Measurements from ENCODE around the gene BCR.

Gene BCR

DNA sequence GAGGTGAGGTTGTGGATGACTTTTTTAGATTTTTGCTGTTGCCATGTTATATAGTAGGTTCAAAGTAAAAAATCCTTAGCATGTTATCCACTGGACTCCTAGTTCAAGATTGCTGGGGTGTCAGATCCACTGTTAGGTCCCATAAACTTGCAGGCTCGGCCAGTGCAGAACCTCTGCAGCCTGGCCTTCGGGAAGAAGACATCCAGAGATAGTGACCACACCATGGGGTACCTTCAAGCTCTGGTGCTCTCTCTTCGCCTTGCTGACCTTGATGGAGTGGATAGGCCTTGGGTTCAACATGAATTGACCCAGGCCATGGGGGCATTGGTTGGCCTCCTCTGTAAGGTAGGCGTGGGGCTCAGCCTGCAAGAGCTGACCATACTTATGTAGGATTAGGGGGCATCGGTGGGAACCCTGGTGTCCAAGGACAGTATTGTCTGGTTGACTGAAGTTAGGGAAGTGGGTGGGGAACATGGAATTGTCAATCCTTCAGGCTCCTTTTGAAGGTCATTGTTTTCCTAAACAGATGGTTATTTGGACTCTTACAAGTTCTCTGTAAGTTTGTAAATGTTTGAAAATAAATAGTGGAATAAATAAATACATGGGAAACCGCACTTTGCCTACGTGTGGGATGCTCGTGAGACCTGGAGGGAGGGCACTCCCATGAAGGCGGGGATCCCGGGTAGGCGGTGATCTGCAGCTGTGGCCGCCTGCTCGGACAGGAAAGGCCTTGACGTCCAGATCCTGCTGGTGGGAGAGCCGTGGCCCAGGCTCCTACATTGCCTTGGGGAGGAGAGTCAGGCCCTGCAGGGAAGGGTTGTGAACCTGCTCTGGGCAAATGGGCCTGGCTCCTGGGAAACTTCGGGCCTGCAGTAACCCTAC lies 37.1 kb downstream of the BCR start:
- DNase-seq (ENCODE audit: low read depth in 2 of 2) = no peak

DNA sequence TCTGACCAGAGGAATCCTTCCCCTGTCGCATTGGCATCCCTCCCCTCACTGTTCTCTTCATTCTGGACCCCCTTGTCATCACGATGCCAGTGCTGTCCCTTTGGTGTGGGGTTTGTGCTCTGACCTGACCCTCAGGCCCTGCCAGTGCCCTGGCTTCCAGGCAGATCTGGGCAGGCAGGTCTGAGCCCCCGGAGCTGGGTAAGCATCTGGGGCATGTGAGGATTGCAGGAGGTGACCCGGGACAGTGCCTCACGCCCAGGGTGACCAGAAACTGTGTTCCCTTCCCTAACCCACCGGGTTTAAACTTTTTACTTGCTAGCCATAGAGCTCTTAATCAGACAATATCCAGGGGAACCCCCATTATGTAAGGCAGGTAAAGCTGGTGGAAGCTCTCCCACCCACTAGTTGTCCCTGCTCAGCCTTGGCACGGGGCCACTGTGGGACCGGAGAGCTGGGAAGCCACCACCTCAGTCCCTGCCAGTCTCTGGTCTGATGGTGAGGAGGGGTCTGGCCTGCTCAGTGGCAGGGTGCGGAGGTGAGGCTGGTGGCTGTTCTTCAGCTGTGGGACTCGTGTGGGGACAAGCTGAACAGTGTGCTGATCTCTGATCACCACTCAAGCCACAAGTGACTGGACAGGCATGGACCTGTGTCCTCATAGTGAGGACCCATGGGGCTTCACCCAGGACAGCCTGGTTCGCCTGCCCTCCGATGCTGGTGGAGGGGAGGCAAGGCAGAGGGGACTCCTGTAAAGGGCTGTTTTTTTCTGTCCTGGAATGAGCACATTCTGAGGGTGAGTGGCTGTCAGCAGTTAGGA lies 38.0 kb downstream of the BCR start:
- DNase-seq (ENCODE audit: low read depth in 2 of 2) = no peak

DNA sequence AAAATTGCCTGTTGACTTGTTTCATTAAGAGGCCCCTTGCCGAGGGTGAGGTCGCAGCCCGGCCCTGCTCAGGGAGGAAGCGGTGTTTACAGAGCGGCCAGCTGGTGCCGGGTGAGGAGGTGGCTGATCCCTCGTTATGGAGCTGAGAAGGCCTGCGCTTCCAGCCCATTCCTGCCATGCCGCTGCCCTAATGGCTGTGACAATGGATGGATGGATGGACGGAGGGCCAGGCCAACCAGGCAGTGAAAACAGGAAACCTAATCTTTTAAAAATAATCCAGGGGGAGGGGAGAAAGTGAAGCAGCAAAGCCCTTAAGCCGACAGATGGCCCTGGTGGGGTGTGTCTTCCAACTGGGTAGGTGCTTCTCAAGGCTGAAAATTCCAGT lies 38.5 kb downstream of the BCR start:
- DNase-seq (ENCODE audit: low read depth in 2 of 2) = no peak

DNA sequence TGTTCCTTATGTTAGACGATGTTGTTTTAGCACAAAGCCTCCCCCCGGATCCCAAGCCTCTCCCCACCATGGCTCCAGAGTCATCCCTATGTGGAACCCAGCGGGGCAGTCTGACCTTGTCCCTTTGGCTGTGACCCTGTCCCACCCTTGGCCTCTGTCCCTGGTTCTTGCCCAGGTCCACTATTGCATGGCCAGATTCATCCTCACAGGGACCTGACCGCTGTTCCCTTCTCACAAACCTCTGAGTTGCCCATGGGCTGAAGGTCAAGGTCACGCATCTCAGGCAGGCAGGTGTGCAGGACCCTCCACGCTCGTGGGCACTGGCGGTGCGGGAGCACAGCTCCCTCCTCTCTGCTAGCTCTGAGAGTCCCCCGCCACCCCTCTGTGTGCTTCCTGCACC lies 39.0 kb downstream of the BCR start:
- no peak for DNase-seq (ENCODE audit: low read depth in 2 of 2)

DNA sequence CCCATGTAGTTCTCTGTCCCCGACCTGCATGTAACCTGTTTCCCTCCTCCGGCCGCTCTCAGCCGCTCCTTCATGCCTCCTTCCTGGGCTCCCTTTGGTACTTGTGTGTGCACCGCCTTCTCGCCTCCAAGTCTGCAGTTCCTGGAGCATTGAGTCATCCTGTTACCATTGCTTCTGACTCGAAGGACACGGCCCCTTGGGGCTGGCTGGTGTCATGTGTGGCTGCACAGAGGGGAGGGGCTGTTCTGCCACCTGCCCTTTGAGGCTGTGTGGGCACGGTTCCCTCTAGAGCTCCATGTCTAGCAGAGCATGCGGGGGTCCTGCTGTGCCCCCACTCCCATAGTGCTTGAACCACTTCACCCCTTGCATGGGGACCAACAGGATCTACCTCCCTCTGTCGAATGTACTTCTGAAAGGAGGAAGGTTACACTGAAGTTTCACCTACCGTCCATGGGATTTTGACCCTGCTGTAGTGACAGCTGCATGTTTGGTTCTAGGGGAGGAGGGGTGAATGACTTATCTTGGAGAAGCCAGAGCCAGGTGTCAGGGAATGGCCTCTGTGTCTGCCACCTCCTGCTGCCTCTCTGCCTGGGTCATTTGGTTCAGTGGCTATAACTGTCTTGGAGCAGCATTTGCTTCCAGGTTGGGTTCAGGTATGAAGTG lies 39.6 kb downstream of the BCR start:
- no peak for DNase-seq (ENCODE audit: low read depth in 2 of 2)

DNA sequence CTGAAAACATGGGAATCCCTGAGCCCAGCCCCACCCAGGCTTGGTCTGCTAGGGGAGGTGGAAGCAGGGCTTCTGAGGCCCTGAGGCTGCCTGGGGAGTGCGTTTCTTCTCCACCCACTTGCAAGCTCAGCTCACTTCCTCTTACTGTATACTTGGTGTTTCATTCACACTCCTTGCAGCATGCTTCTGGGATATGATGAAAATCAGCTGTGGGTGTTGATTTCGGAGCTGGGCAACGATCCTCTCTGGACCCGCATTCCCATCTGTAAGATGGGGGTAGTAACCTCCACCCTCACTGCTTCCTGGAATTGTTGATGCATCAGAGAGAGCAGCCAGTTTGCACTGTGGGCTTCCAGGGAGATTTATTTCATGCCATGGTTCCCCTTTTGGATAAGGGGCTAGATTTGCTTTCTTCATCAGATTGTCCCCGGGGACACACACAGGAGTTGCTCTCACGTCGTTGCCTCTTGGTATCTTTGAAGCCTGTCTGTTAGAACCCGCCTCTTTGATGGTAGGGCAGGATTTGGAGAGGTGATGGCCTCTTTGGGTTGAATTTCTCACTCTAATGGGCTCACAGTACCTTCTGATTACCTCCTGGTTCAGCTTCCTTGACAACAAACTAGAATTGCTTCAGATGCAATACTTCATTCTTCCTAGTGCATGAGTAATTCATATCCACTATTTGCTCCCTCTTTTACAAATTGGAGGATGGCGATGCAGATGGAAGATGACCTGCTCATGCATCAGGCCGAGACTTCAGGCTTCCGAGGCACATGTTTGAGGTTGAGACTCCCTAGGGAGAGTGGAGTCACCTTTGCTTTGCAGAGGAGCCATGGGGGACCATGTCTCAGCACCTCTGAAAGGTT lies 40.4 kb downstream of the BCR start:
- DNase-seq (ENCODE audit: low read depth in 2 of 2) = no peak

DNA sequence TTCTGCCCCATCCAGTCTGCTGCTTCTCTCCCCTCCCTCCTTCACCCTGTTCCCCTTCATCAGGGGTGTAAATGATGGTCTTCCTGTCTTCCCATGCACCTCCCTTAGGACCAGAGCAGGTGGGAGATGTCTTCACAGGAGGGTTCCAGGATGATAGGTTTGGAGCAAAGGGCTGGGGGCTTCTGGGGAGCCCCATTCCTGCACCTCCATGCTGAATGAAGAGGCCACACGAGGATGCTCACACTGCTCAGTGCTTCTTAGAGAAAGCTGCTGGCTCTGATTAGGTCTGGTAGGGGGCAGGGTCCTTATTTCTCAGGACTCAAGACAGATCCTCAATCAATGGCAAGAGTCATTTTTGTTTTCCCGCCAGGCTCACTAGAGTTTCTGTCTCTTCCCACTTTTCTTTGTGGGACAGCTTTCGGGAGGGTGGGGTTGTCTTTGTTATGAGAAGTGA lies 41.1 kb downstream of the BCR start:
- DNase-seq (ENCODE audit: low read depth in 2 of 2) = no peak

DNA sequence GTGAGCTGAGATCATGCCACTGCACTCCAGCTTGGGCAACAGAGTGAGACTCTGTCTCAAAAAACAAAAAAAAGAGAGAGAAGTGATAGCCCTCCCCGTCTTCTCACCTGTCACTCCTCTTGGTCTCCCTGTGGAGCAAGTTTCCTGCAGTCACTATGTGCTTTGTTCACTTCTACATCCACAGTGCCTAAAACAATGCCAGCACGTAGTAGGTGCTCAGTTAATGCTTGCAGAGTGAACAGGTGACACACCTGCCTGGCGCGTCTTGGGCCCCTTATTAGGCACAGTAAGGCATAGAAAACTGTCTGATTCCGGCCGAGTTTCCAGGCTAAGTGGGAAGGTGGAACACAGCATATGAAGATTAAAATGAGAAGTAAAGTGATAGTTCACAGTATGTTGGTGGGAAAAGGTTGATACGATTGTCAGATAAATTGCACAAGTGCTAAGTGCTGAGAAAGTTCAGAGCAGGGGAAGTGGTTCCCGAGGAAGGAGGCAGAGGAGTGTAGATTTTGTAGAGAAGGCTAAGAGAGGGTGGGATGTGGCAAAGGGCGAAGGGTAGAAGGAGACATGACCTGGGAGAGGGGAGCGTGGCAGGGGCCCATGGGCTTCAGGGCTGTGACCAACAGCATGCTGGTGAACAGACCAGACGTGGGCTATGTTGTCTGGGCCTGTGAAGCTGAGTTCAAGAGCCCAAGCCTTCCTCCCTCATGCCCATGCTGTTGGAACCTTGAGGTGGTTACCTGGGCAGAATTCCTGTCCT lies 41.9 kb downstream of the BCR start:
- no peak for DNase-seq (ENCODE audit: low read depth in 2 of 2)

DNA sequence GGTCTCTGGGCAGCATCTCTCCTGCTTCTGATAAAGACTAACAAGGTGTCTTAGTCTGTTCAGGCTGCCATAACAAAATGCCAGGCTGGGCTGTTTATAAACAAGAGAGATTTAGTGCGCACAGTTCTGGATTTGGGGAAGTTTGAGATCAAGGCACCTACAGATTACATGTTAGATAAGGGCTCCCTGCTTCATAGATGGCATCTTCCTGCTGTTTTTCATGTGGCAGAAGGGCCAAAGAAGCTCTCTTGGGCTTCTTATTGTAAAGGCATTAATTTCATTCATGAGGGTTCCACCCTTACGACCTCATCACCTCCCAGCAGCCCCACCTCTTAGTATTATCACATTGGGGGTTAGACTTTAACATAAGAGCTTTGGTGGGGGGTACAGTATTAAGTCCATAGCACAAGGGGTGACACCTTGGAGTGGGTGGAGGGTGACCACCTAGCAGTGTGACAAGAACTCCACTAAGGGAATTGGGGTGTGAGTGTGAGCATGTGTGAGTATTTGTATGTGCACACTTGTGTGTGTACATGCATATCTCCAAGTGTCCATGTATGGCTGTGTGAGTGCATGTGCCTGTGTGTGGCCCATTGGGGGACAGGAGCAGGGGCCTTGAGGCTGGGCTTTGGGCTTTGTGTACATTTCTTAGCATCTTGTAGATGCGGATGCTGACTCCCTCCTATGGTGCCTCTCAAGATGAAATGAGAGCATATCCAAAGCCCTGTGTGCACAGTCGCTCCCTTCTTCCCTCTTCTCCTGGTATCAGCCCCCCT lies 42.7 kb downstream of the BCR start:
- DNase-seq (ENCODE audit: low read depth in 2 of 2) = no peak

DNA sequence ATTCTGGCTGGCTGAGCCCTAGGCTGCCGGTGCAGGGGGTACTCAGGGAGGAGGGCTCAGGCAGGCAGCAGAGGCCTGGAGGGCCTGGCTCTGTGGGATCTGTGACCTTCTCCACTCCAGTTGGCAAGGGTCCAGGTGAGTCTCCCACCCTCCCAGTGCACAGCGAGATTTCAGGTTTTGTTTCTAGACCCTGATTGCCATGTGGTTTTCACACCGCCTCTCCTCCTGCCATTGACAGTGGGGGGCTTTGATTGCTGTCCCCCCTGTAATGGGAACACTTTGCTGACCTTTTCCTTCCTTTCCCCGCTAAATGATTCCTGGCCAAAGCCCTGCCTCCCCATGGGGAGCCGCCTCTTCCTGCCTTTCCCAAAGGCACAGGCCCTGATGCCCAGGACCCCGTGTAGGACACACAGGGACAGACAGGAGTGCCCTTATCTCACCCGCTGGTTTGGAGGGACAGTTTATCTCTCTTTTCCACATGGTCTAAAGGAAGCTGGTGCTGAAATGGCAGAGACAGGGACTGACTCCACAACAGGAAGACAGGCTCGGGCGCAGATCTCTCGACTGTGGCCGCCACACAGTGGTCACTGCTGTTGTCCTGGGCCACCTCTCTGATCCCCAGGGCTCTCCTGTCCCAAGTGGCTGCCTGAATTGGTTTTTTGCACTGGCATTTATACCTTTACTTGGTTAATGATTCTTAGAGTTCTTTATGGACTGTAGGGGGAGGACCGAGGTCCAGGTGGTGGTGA lies 43.4 kb downstream of the BCR start:
- DNase-seq (ENCODE audit: low read depth in 2 of 2) = no peak

DNA sequence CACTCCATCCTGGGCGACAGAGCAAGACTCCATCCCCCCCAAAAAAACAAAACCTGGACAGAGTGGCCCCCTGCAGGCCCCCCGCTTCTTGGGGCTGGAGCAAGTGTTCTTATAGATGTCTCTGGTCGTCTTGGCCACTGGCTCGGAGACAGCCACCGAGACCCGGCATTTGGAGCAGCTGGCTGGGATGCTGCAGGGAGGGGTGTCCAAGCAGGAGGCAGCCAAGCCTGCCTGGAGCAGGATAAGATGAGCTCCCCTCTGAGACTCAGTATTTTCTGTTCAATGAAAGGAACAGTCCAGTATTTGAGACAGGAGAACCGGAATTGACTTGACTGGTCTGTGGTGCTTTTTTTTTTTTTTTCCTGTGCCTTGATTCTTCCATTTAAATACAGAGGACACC lies 44.5 kb downstream of the BCR start:
- no peak for DNase-seq (ENCODE audit: low read depth in 2 of 2)

DNA sequence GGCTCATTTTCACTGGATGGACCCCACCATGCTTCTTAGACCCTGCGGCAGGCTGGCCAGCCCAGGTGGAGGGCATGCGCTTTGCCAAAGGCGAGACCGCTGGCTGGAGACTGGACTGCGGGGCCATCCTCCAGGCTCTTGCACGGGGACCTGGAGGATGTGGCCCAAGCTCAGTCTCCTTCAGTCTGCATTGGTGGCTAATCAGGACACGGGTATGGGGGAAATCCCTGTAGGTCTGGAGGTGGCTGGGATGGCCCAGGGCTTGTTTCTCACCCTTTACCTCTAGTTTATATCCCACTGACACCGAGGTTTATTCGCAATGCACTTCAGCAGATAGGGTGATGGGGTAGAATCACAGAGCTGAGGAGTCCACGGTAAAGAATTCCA lies 45.0 kb downstream of the BCR start:
- no peak for DNase-seq (ENCODE audit: low read depth in 2 of 2)

DNA sequence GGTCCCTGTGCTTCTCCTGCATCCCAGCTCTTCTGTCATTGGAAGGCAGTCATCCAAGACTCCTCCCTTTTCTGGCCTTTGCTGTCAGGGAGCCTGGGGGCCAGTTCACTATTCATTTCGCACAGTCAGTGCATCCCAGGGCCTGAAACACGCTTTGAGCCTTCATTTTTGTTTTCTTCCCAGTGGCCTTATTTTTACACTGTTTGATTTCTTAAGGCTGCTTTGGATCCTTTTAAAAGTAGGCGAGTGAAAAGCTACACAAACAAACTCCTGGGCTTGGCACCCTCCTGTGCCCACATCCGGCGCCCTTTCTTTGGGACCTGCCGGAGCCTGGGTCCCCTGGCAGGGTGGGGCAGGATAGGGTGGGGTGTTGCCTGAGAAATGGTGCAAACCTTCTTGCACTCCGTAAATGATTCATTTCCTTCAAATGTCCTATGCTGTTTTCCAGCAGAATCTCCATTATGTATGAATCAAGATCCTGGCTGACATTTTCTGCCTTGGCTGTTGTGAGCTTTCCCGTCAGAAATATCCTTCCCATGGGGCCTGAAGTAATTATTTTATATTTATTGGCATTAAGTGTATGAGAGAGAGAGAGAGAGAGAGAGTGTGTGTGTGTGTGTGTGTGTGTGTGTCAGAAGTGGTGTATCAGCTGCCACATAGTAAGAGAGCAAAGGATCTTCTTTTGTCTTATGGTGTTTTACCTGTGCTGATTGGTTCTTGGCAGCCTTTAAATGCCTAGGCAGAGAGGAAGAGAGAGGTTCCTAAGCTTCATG lies 45.6 kb downstream of the BCR start:
- DNase-seq (ENCODE audit: low read depth in 2 of 2) = no peak

DNA sequence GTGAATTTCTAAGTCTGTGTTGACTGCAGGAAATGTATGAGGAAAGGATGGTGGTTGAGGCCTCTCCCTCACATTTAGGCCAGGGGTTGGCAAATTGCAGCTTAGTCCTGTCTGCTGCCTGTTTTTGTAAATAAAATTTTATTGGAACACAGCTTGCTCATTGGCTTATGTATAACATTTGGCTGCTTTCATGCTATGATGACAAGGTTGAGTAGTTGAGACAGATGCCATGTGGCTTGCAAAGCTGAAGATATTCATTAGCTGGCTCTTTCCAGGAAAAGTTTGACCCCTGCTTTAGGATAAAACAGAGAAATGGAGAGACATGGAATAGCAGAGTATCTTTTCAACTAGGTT lies 46.2 kb downstream of the BCR start:
- no peak for DNase-seq (ENCODE audit: low read depth in 2 of 2)

DNA sequence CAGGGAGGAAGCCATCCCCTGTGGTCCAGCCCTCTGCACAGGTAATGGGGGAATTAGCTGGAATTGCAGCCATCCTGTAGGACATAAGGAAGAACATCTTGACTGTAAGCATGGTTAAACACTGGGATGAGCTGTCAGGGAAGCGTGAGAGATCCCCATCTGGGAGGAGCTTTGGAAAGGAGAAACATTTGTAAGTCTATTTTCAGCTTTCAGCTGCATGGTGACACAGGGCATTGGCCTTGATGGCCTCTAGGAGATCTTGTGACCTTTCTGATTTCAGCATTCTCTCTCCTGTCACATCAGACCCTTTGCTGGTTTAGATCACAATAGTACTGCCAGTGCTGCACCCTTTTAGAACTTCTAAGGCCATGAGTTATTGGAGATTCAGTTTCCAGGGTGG lies 47.1 kb downstream of the BCR start:
- no peak for DNase-seq (ENCODE audit: low read depth in 2 of 2)

DNA sequence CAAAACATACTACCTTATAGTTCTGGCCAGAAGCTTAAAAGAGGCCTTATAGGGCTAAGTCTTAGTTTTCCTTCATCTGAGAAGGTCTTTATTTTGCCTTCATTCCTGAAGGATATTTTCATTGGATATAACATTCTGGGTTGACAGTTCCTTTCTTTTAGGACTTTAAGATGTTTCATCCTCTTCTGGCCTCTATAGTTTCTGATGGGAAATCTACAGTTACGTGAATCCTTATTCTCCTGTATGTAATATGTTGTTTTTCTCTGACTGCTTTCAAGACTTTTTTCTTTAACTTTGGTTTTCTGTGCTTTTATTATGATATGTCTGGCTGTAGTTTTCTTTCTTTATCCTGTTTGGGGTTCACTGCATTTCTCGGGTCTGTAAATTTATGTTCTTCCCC lies 48.2 kb downstream of the BCR start:
- DNase-seq (ENCODE audit: low read depth in 2 of 2) = no peak

DNA sequence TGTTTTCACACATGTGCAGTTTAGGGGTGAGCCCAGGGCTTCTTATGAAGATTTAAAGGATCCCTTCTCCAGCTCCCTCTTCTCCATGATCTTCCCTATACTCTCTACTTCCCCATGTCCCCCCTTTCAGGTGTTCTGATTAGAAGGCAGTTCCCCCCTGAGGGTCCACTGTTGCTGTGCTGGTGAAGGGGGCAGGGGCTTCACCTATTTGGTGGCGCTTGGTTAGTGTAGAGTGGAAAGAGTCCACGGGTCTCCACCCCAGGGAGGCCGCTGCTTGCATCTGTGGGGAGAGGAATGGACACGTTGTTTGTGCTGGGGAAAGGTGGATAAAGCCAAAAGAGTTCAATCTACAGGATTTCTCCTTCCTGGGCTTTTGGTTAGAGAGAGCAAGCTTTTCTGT lies 49.3 kb downstream of the BCR start:
- no peak for DNase-seq (ENCODE audit: low read depth in 2 of 2)

DNA sequence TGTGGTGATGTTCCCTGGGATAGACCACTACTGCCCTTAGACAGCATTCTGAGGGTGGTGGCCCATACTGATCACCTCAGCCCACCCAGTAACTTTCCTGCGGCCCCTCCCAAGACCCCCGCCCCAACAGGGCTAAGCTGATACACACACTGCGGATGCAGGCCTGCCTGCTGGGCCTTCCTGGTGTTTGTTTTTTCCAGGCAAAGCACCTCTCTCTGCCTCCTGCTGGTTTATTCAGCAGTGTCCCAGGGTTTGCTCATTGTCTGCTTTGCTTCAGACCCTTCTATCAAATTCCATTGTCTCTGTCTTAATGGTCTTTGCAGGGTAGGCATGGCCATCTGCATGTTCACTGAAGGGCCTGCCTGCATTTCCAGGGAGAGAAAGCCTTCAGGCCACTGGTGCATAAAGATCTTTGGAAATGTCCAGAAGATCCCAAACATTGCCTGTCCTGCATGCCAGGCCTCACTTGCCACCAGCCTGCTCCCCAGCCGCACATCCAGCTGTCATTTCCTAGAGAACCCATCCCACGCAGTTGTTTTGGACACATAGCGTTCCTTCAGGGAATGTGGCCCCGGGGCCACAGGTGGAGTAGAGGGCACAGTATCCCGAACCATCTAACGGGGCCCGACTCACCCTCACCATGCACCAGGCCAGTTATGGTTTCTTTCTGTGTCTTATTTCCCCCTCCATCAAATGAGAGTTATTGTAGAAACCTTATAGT lies 50.2 kb downstream of the BCR start:
- DNase-seq (ENCODE audit: low read depth in 2 of 2) = no peak

Measured in stimulated activated CD8-positive, alpha-beta memory T cell treated with anti-CD3 and anti-CD28 coated beads, Interleukin-2, amount 100 ng/mL, for 1 hour (primary cell).